H9 (cell line): ENCODE results near the gene RNASET2. TPM values are rescaled to one million over a fixed set of nuclear protein-coding genes. Genes with fewer than 3 reads are reported as not detected.

Experiments used
- DNase-seq: peaks from one replicate; pipeline ENCODE4 v3.0.0-alpha.2; 2017
- H2AFZ ChIP-seq: one replicate; pipeline ENCODE4 v1.6.1; 2013; ENCODE audit warnings: mild to moderate bottlenecking, low read length, control low read depth, moderate library complexity
- H2AK5ac ChIP-seq: 2 replicates; pipeline ENCODE4 v1.6.1; 2013; ENCODE audit warnings: low read length, control low read depth, mixed read lengths; ENCODE audit not compliant: insufficient read length
- H2BK120ac ChIP-seq: one replicate; pipeline ENCODE4 v1.6.1; 2013; ENCODE audit warnings: low read depth, mild to moderate bottlenecking, low read length, control low read depth, inconsistent platforms; ENCODE audit not compliant: poor library complexity, severe bottlenecking
- H2BK12ac ChIP-seq: 2 replicates; pipeline ENCODE4 v1.6.1; 2013; ENCODE audit warnings: low read length, control low read depth, mixed read lengths, low read depth; ENCODE audit not compliant: insufficient read length
- H2BK15ac ChIP-seq: 2 replicates; pipeline ENCODE4 v1.6.1; 2013; ENCODE audit warnings: low read depth, low read length, control low read depth
- H2BK20ac ChIP-seq: one replicate; pipeline ENCODE4 v1.6.1; 2013; ENCODE audit warnings: low read depth, mild to moderate bottlenecking, low read length, control low read depth, inconsistent platforms; ENCODE audit not compliant: poor library complexity, severe bottlenecking
- H2BK5ac ChIP-seq: 2 replicates; pipeline ENCODE4 v1.6.1; 2013; ENCODE audit warnings: low read length, control low read depth, mixed read lengths; ENCODE audit not compliant: insufficient read length
- H3K14ac ChIP-seq: 2 replicates; pipeline ENCODE4 v1.6.1; 2013; ENCODE audit warnings: low read length, control low read depth; ENCODE audit not compliant: insufficient read depth
- H3K18ac ChIP-seq: 2 replicates; pipeline ENCODE4 v1.6.1; 2013; ENCODE audit warnings: low read depth, mild to moderate bottlenecking, mixed read lengths, low read length, control low read depth; ENCODE audit not compliant: insufficient read length
- H3K23ac ChIP-seq: 2 replicates; pipeline ENCODE4 v1.6.1; 2013; ENCODE audit warnings: low read length, control low read depth, mixed read lengths, low read depth; ENCODE audit not compliant: insufficient read length
- H3K23me2 ChIP-seq: 2 replicates; pipeline ENCODE4 v1.6.1; 2013; ENCODE audit warnings: low read depth, mild to moderate bottlenecking, mixed read lengths, low read length, control low read depth; ENCODE audit not compliant: insufficient read length, poor library complexity, severe bottlenecking
- H3K27ac ChIP-seq: 2 replicates; pipeline ENCODE4 v1.5.1; 2013; ENCODE audit warnings: low read length, control low read depth, mixed read lengths, low read depth; ENCODE audit not compliant: insufficient read length
- H3K27me3 ChIP-seq: 2 replicates; pipeline ENCODE4 v1.6.1; 2013; ENCODE audit warnings: low read length, control low read depth, inconsistent platforms; ENCODE audit not compliant: insufficient read depth
- H3K4ac ChIP-seq: 2 replicates; pipeline ENCODE4 v1.6.1; 2013; ENCODE audit warnings: low read depth, mild to moderate bottlenecking, control low read depth, inconsistent platforms, low read length, moderate library complexity
- H3K4me1 ChIP-seq: 2 replicates; pipeline ENCODE4 v1.6.1; 2013; ENCODE audit warnings: low read length, control low read depth, inconsistent platforms; ENCODE audit not compliant: insufficient read depth
- H3K4me2 ChIP-seq: 2 replicates; pipeline ENCODE4 v1.6.1; 2013; ENCODE audit warnings: low read length, control low read depth, mixed read lengths; ENCODE audit not compliant: insufficient read length, insufficient read depth
- H3K56ac ChIP-seq: 2 replicates; pipeline ENCODE4 v1.6.1; 2013; ENCODE audit warnings: low read depth, mild to moderate bottlenecking, mixed read lengths, low read length, control low read depth; ENCODE audit not compliant: insufficient read length
- H3K79me1 ChIP-seq: 2 replicates; pipeline ENCODE4 v1.6.1; 2013; ENCODE audit warnings: low read depth, mild to moderate bottlenecking, moderate library complexity, low read length, control low read depth, inconsistent platforms; ENCODE audit not compliant: insufficient read depth, poor library complexity, severe bottlenecking
- H3K79me2 ChIP-seq: 2 replicates; pipeline ENCODE4 v1.6.1; 2013; ENCODE audit warnings: low read length, control low read depth, inconsistent platforms; ENCODE audit not compliant: insufficient read depth
- H3K9ac ChIP-seq: 2 replicates; pipeline ENCODE4 v1.6.1; 2013; ENCODE audit warnings: low read length, control low read depth, mixed read lengths; ENCODE audit not compliant: insufficient read length; ENCODE audit errors: extremely low read depth
- H3K9me3 ChIP-seq: one replicate; pipeline ENCODE4 v1.6.1; 2013; ENCODE audit warnings: low read depth, low read length, inconsistent platforms; ENCODE audit not compliant: control insufficient read depth
- H3T11ph ChIP-seq: one replicate; pipeline ENCODE4 v1.6.1; 2013; ENCODE audit warnings: mild to moderate bottlenecking, low read length, control low read depth, inconsistent platforms
- H4K20me1 ChIP-seq: one replicate; pipeline ENCODE4 v1.6.1; 2013; ENCODE audit not compliant: control insufficient read depth, insufficient read length, insufficient read depth
- H4K5ac ChIP-seq: 2 replicates; pipeline ENCODE4 v1.6.1; 2013; ENCODE audit warnings: low read depth, mild to moderate bottlenecking, mixed read lengths, low read length, control low read depth; ENCODE audit not compliant: insufficient read length
- H4K8ac ChIP-seq: replicated peaks from 2 replicates; pipeline ENCODE4 v1.6.1; 2013; ENCODE audit warnings: low read length, control low read depth, mixed read lengths, low read depth; ENCODE audit not compliant: insufficient read length
- H4K91ac ChIP-seq: 2 replicates; pipeline ENCODE4 v1.6.1; 2013; ENCODE audit warnings: low read depth, mild to moderate bottlenecking, moderate library complexity, mixed read lengths, low read length, control low read depth; ENCODE audit not compliant: insufficient read length
- H3K27ac Mint-ChIP-seq, 3 experiments: 2 replicates in 2 of 3; 3 replicates in 1 of 3; pipeline ENCODE4 v1.8.0; 2020 to 2021; ENCODE audit warnings: mixed read lengths in 3 of 3, mild to moderate bottlenecking in 1 of 3, moderate library complexity in 1 of 3
- H3K27me3 Mint-ChIP-seq: 2 replicates; pipeline ENCODE4 v1.8.0; 2021; ENCODE audit warnings: low read depth, mild to moderate bottlenecking, moderate library complexity, mixed read lengths
- H3K36me3 Mint-ChIP-seq, 3 experiments: 2 replicates in 2 of 3; 3 replicates in 1 of 3; pipeline ENCODE4 v1.8.0; 2020 to 2021; ENCODE audit warnings: low read depth in 3 of 3, mixed read lengths in 3 of 3; ENCODE audit not compliant: insufficient read depth in 1 of 3
- H3K4me1 Mint-ChIP-seq, 2 experiments: 2 replicates each; pipeline ENCODE4 v1.8.0; 2020; ENCODE audit warnings: mixed read lengths in 2 of 2
- H3K4me3 Mint-ChIP-seq, 2 experiments: 2 replicates in 1 of 2; 3 replicates in 1 of 2; pipeline ENCODE4 v1.8.0; 2020 to 2021; ENCODE audit warnings: mild to moderate bottlenecking in 2 of 2, mixed read lengths in 2 of 2, moderate library complexity in 1 of 2
- H3K9me3 Mint-ChIP-seq, 2 experiments: 2 replicates in 1 of 2; 3 replicates in 1 of 2; pipeline ENCODE4 v1.8.0; 2020; ENCODE audit warnings: mild to moderate bottlenecking in 2 of 2, mixed read lengths in 2 of 2, moderate library complexity in 1 of 2
- CTCF ChIP-seq: fragments of 200-600 bp; sonication (generic); conservative IDR thresholded peaks from 3 replicates; pipeline ENCODE4 v1.8.0; 2021; ENCODE audit warnings: antibody characterized with exemption, mild to moderate bottlenecking
- WGBS: extraction: QIAGEN DNeasy Blood & Tissue Kit; methylation state at CpG from one replicate; pipeline ENCODE4 v1.1.7; 2013; ENCODE audit warnings: missing lambda C conversion rate, low lambda C conversion rate, mixed read lengths; ENCODE audit not compliant: insufficient read length; ENCODE audit errors: extremely low coverage; 5-methylcytosine and 5-hydroxymethylcytosine counted together
- total RNA-seq: library from RNA; stranded (reverse); gene quantifications from 2 replicates; pipeline ENCODE4 v1.2.1, GENCODE V29; 2021

Gene RNASET2
- total RNA-seq, 1 experiment from 2014 or later = 28.2 TPM

DNA sequence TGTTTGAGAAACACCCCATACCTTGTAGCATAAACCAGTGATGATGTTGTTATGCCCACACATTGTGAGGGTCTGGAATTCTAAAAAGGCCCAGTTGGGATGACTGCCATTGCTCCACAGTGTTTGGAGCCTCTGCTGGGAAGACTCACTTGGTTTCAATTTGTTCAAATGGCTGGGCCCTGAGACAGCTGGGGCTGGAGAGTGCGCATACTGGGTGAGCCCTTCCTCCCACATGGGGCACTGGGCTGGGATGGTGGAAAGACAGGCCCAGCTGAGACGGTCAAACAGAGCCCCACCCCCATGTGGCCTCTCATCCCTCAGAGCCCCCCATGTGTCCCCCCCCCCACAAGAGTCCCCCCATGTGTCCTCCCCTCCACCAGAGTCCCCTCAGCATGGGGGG lies 20.3 kb upstream of the RNASET2 start:
- H2BK5ac ChIP-seq = no peak overlapping the region
- peaks cover 12 to 24% (median 16%) of the 10 kb centered on the region in 3 experiments for H3K36me3 Mint-ChIP-seq

More for the DNA sequence above, 20.3 kb upstream of the RNASET2 start:
- Histone ChIP-seq H3K4me2 (no peak overlapping the region), H3K56ac (no peak overlapping the region), H2BK12ac (no peak overlapping the region), H3K79me2 (no peaks in the 10 kb centered on the region), H2BK20ac (no peak overlapping the region), H3K27me3 (no peaks in the 10 kb centered on the region), H3K79me1 (no peaks in the 10 kb centered on the region), H3K14ac (no peak overlapping the region), H4K20me1 (no peaks in the 10 kb centered on the region), H3K9me3 (no peaks in the 10 kb centered on the region), H3K4ac (no peak overlapping the region), H3K27ac (no peak overlapping the region), H2BK15ac (no peak overlapping the region), H2BK120ac (no peak overlapping the region), H3K23me2 (no peaks in the 10 kb centered on the region), H3T11ph (no peak overlapping the region), H3K4me1 (peaks cover 3% of the 10 kb centered on the region; the same call in 1 of the 2 replicates), H3K18ac (no peak overlapping the region), H4K5ac (no peak overlapping the region), H2AFZ (no peak overlapping the region), H3K23ac (no peak overlapping the region), H2AK5ac (no peak overlapping the region), H3K9ac (no peak overlapping the region), H4K8ac (no peak overlapping the region), H4K91ac (no peak overlapping the region)
- no CpG with 5 or more reads among the region's 2 CpGs for WGBS
- no peak for TF ChIP-seq CTCF
- H3K4me1 Mint-ChIP-seq = peaks cover 12 to 18% of the 10 kb centered on the region in 2 experiments
- DNase-seq = no peak
- H3K27me3 Mint-ChIP-seq = no peaks in the 10 kb centered on the region
- no peak overlapping the region for H3K4me3 Mint-ChIP-seq
- H3K9me3 Mint-ChIP-seq = no peaks in the 10 kb centered on the region; a peak in 1 of 5 replicates
- no peak overlapping the region; a peak in 1 of 7 replicates for H3K27ac Mint-ChIP-seq
